ENCODE data around the gene CTNNBIP1. TPM values are rescaled to one million over a fixed set of nuclear protein-coding genes. Genes with fewer than 3 reads are reported as not detected.

CTNNBIP1 gene
- total and polyA plus RNA-seq, 2 donors (not counting 3 experiments of a cell fraction or from before 2014, with no cell fraction given): 26.6 to 31.7 TPM

GRCh38 chr1:9817734-9818133, 92.3 kb downstream of the CTNNBIP1 start:
- FAIRE-seq (no peak), DNase-seq (ENCODE audit: low read depth, low spot score) (no peak)
- peaks cover 61% of the 10 kb centered on the region for H3K79me2 ChIP-seq (ENCODE audit: control insufficient read depth, insufficient read depth, low read length)
- CTCF ChIA-PET: interaction anchor here (0.6 to 1.7 kb wide), 2 partner anchors 33 to 157 kb away, joined by 3 to 11 read pairs; no protein-coding TSS in a partner anchor
- H3K9ac ChIP-seq (replicated peaks; ENCODE audit: extremely low read depth, insufficient read depth, low read length): no peak overlapping the region
- H3K36me3 ChIP-seq (ENCODE audit: control insufficient read depth in 2 of 2, extremely low read depth in 1 of 2, insufficient read depth in 2 of 2, low read length in 2 of 2): no peaks in the 10 kb centered on the region
- H4K20me1 ChIP-seq (replicated peaks; ENCODE audit: control insufficient read depth, extremely low read depth, insufficient read depth, low read length): peaks cover 3% of the 10 kb centered on the region
- no peak overlapping the region for H3K4me2 ChIP-seq (ENCODE audit: insufficient read depth, low read length)
- dilution Hi-C loops (cut with MboI; ENCODE audit: extremely low pct_ligation_motif_present, low sequenced_read_pairs): no loop called here
- BruUV-seq (replicated peaks): no TSS peak
- peaks cover 9% of the 10 kb centered on the region for H3K4me1 ChIP-seq (ENCODE audit: control insufficient read depth, extremely low read depth, insufficient read depth, low read length)
- H3K27ac ChIP-seq (ENCODE audit: insufficient read depth, low read depth, low read length): no peak overlapping the region
- no peaks in the 10 kb centered on the region for H3K9me1 ChIP-seq (replicated peaks; ENCODE audit: control insufficient read depth, extremely low read depth, insufficient read depth, low read length)
- intact Hi-C loops (cut with micrococcal nuclease): no loop called here
- TF ChIP-seq, protein P1, sequence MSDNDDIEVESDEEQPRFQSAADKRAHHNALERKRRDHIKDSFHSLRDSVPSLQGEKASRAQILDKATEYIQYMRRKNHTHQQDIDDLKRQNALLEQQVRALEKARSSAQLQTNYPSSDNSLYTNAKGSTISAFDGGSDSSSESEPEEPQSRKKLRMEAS (IDR thresholded peaks at IDR 0.05; ENCODE audit: insufficient read depth, insufficient read length): no peak
- TF ChIP-seq, protein P2, sequence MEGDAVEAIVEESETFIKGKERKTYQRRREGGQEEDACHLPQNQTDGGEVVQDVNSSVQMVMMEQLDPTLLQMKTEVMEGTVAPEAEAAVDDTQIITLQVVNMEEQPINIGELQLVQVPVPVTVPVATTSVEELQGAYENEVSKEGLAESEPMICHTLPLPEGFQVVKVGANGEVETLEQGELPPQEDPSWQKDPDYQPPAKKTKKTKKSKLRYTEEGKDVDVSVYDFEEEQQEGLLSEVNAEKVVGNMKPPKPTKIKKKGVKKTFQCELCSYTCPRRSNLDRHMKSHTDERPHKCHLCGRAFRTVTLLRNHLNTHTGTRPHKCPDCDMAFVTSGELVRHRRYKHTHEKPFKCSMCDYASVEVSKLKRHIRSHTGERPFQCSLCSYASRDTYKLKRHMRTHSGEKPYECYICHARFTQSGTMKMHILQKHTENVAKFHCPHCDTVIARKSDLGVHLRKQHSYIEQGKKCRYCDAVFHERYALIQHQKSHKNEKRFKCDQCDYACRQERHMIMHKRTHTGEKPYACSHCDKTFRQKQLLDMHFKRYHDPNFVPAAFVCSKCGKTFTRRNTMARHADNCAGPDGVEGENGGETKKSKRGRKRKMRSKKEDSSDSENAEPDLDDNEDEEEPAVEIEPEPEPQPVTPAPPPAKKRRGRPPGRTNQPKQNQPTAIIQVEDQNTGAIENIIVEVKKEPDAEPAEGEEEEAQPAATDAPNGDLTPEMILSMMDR (IDR thresholded peaks at IDR 0.05; ENCODE audit: extremely low read depth in 1 of 2, insufficient read depth in 1 of 2, low read depth in 1 of 2, low read length in 2 of 2): no peak
- TF ChIP-seq GATA2 (IDR thresholded peaks at IDR 0.05; ENCODE audit: insufficient read depth, insufficient read length, low read depth, low read length): no peak
- TF ChIP-seq MYC (IDR thresholded peaks at IDR 0.05; ENCODE audit: low read depth, low read length): no peak
- no peak for TF ChIP-seq POLR2AphosphoS5 (IDR thresholded peaks at IDR 0.05; ENCODE audit: insufficient read depth, low read depth, low read length)
- TF ChIP-seq FOS (IDR thresholded peaks at IDR 0.05; ENCODE audit: borderline replicate concordance, insufficient read depth, low read length): no peak
- TF ChIP-seq EZH2 (IDR thresholded peaks at IDR 0.05; ENCODE audit: borderline replicate concordance, low read depth, low read length, severe bottlenecking): no peak
- TF ChIP-seq POLR2A (IDR thresholded peaks at IDR 0.05; ENCODE audit: low read depth, low read length): no peak
- no peak for TF ChIP-seq JUN (IDR thresholded peaks at IDR 0.05; ENCODE audit: borderline replicate concordance, insufficient read depth, insufficient read length, low read depth)
- POLR2A ChIA-PET: interaction anchor here (0.7 kb wide), 1 partner anchor 1280 kb away, joined by 6 read pairs; no protein-coding TSS in a partner anchor
- no peaks in the 10 kb centered on the region for H3K27me3 ChIP-seq (ENCODE audit: control insufficient read depth in 2 of 2, insufficient read depth in 2 of 2, low read length in 2 of 2)
- no peaks in the 10 kb centered on the region for H3K9me3 ChIP-seq (replicated peaks; ENCODE audit: control insufficient read depth, insufficient read depth, low read length)
- H3K4me3 ChIP-seq (replicated peaks in 1 of 3; ENCODE audit: insufficient read depth in 1 of 3, low read depth in 1 of 3, low read length in 3 of 3): no peak overlapping the region
- H2AFZ ChIP-seq (ENCODE audit: low read depth, low read length): no peak overlapping the region
